GM12872 (cell line): Measurements from ENCODE around the gene AXDND1.

Experiments used
- CTCF ChIP-seq: IDR thresholded peaks from 3 replicates; pipeline ENCODE4 v1.5.1; 2011; ENCODE audit warnings: low read depth, mild to moderate bottlenecking, low read length, moderate library complexity; ENCODE audit not compliant: insufficient read depth

The AXDND1 gene

GRCh38 chr1:179372160-179372559 is 6.4 kb downstream of the AXDND1 start:
- no peak for TF ChIP-seq CTCF

GRCh38 chr1:179376223-179376622 is 10.5 kb downstream of the AXDND1 start:
- no peak for TF ChIP-seq CTCF

- TF ChIP-seq CTCF = no peak
Observed at GRCh38 chr1:179380299-179380698, 14.5 kb downstream of the AXDND1 start.

- TF ChIP-seq CTCF = no peak
Observed at GRCh38 chr1:179384027-179384426, 18.3 kb downstream of the AXDND1 start.

- no peak for TF ChIP-seq CTCF
Observed at GRCh38 chr1:179385510-179385909, 19.7 kb downstream of the AXDND1 start.

- TF ChIP-seq CTCF = no peak
Observed at GRCh38 chr1:179393721-179394120, 27.9 kb downstream of the AXDND1 start.

- TF ChIP-seq CTCF = no peak
Observed at GRCh38 chr1:179424610-179425009, 58.8 kb downstream of the AXDND1 start.

- TF ChIP-seq CTCF = no peak
Observed at GRCh38 chr1:179425186-179425585, 59.4 kb downstream of the AXDND1 start.
